ENCODE data around the gene ITK. TPM values are rescaled to one million over a fixed set of nuclear protein-coding genes. Genes with fewer than 3 reads are reported as not detected.

Gene ITK
- total RNA-seq (2022; extraction: Qiagen RNA extraction; ENCODE audit: low read depth) = 0.03 to 0.41 TPM (median 0.08 TPM) in 5 replicates

GRCh38 chr5:157180374-157181264 is at the start of gene ITK:
Gene ITK, plus strand, starts transcription at chr5:157180840. Its CDS starts 138 bp downstream, at chr5:157180978.

GRCh38 chr5:157142317-157143126 is 38.1 kb upstream of the ITK start, which contains the start of gene MED7:
Gene MED7, minus strand, starts transcription at chr5:157142865. Its CDS starts 3,434 bp downstream, at chr5:157139431.

GRCh38 chr5:157166214-157167213 is 14.1 kb upstream of the ITK start, which contains the start of gene GARIN3:
Gene GARIN3, minus strand, starts transcription at chr5:157166264. Its CDS starts 96 bp downstream, at chr5:157166168.

GRCh38 chr5:157265714-157266285 is 85.2 kb downstream of the ITK start, which contains the start of gene CYFIP2:
Gene CYFIP2, plus strand, starts transcription at chr5:157266123. Its CDS starts 19,239 bp downstream, at chr5:157285362.

Other genes starting within 250 kb of the ITK start
- 0.48 to 1.3 TPM (median 0.90 TPM) in 5 replicates for gene TIMD4, start 217.6 kb upstream of the ITK start, total RNA-seq (2022; extraction: Qiagen RNA extraction; ENCODE audit: low read depth)
- gene HAVCR1, start 121.7 kb upstream of the ITK start, total RNA-seq (2022; extraction: Qiagen RNA extraction; ENCODE audit: low read depth) = 22.0 to 42.6 TPM (median 35.7 TPM) in 5 replicates
- gene HAVCR2, start 71.8 kb upstream of the ITK start, total RNA-seq (2022; extraction: Qiagen RNA extraction; ENCODE audit: low read depth) = 0.22 to 0.39 TPM (median 0.30 TPM) in 5 replicates
- gene MED7, start 38.0 kb upstream of the ITK start, total RNA-seq (2022; extraction: Qiagen RNA extraction; ENCODE audit: low read depth) = 12.6 to 22.4 TPM (median 17.7 TPM) in 5 replicates
- not detected in 5 replicates for gene GARIN3, start 14.6 kb upstream of the ITK start, total RNA-seq (2022; extraction: Qiagen RNA extraction; ENCODE audit: low read depth)
- 16.5 to 22.6 TPM (median 21.3 TPM) in 5 replicates for gene CYFIP2, start 85.3 kb downstream of the ITK start, total RNA-seq (2022; extraction: Qiagen RNA extraction; ENCODE audit: low read depth)